ENCODE measurements around the gene NDRG4.

NDRG4 gene, protein sequence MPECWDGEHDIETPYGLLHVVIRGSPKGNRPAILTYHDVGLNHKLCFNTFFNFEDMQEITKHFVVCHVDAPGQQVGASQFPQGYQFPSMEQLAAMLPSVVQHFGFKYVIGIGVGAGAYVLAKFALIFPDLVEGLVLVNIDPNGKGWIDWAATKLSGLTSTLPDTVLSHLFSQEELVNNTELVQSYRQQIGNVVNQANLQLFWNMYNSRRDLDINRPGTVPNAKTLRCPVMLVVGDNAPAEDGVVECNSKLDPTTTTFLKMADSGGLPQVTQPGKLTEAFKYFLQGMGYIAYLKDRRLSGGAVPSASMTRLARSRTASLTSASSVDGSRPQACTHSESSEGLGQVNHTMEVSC

DNA sequence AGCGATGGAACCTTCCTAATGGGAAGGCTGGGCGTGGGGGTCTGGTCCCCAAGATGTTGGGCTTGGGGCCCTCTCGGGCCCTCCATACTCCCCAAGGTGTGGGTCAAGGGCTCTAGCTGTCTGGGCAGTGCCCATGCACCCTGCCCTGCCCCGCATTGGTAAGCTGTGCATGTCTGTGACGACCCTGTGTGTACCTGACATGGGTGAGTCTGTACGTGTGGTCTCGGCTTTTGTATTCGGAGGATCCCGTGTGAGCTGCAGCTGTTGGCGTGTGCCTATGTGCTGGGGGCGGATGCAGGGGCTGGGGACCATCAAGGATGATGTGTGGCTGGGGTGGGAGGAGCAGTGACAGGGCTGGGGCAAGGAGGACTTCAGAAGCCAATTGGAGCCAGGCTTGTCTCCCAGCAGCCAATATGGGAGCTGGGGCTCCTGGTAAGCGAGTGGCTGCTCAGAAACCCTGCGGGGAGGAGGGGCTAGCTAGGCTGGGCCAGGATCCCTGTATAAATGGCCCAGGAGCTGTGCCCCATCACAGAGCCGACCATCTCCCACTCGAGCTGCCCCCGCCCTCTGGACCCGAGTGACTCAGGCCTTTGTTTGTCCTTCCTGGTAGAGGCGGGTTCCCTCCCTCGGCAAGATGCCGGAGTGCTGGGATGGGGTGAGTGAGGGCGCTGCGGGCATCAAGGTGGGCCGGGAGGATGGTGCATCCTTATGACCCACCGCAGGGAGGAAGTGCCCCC is at the start of gene NDRG4:
NDRG4 (plus strand) TSS at position 529 of the 737 bp plus-strand sequence; CDS start at position 635, 106 bp downstream.
- no peak for DNase-seq

DNA sequence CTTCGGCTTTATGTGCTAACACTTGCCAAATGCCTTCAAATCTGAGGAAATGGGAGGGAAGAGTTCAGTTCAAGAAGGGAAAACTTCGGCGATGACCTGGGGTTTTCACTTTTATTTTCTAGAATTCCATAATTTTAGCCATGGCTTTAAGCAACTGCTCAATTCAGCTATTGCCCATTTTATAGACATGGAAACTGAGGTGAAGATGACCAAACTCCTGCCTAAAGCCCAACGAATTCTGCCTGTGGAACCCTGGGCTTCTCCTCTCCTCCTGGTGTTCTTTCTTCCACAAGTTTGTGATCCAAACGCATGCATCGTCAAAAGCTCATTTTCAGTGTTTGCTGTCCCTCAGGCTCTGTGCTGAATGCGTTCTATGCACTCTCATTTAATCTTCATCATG is 49.4 kb upstream of the NDRG4 start:
- no peak for DNase-seq

DNA sequence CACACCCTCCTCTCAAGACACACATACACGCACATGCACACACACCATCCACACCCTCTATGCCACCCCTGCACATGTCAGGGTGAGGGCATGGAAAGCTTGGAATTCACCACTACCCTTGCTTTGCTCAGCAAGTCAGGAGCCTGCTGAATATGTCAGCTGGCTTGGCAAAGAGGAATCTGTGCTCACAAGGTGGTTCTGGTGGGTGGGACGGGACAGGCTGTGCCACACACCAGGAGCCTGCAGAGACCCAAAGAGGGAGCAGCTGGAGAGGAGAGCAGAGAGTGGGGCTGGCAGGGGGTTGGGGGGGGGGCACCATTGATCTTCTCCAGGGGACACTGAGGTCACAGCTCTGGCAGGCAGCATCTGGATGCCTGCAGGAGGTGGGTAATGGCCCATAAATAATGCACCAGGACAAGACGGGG is 48.7 kb upstream of the NDRG4 start:
- DNase-seq, result no peak

DNA sequence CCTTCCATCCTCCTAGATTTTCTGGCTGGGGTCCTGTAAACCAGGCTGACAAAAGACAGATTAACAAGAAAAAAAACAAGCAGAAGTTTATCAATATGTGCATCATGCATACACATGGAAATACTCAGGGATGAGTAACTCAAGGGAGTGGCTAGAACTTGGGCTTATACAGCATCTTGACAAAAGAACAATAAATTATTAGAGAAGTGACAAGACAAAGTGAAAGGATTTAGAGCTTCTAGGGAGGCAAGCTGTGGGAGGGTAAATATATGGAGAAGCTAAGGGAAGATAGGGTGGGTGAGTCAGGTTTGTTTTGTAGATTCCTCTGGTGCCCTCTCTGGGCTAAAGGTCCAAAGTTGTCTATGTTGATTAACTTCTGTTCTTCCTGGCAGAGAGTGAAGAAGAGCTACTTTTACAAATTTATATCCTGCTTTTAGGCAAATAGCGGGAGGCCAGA is 48.0 kb upstream of the NDRG4 start:
- DNase-seq, result no peak

DNA sequence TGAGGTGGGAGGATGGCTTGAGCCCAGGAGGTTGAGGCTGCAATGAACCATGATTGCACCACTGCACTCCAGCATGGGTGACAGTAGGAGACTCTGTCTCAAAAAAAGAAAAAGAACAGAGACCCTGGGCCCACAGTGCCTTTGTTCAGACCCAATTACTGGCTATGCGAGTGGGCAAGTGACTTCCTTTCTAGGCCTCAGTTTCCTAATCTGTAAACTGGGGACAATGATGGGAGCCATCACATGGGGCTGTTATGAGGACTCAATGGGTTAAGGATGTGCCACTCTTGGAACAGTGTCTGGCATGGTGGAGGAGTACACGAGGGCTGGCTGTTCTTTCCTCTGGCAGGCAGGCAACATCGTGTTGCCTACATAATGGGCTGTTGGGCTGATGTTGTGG is 47.3 kb upstream of the NDRG4 start:
- DNase-seq, result no peak

DNA sequence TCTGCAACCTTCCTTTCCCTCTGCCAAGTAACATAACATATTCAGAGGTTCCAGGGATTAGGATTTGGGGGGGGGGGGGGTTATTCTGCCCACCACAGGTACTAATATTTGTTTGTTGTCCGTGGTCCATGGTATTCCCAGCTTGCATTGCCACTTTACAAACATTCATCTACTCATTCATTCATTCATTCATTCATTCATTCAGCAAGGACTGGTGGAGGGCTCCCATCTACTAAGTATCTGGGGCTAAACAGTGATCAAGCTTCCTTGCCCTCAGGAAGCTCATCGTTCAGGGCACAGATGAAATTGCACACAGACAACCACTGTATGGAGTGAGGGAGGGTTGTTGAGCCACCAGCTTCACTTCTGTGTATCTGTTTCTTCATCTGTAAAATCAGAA is 45.8 kb upstream of the NDRG4 start:
- DNase-seq, result no peak

DNA sequence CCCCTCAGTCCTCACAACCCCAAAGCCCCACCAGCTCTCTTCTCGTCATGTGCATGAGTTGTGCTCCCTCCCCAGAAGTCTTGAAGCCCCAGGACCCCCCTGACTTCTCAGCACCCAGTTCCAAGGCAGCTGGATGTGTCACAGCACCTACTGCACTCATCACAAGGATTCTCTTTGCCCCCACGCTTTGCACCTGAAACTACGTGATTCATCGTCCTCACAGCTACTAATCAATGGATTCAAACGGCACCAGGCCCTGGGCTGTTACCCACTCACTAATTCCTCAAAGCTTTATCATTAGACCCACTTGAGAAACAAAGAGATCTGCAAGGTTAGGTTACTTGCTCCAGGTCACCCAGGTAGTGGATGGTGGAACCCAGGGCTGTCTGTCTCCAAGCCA is 45.1 kb upstream of the NDRG4 start:
- no peak for DNase-seq

DNA sequence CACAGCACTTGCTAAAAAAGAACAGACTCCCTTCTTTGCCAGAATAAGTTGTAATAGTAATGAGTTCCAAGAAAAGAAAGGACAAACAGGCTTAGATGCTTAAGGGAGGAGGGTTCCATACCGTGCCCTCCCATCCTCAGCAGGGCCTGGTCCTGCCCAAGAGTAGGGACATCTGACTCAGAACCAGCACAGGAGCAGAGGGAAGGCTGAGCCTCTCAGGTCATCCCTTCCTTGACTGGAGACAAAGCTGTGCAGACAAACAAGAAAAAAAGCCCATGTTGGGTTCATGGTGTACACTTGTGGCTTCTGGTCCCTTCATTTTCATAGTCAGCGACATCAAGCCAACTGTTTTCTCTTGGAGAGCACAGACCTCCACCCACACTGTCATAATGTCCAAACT is 44.2 kb upstream of the NDRG4 start:
- no peak for DNase-seq

DNA sequence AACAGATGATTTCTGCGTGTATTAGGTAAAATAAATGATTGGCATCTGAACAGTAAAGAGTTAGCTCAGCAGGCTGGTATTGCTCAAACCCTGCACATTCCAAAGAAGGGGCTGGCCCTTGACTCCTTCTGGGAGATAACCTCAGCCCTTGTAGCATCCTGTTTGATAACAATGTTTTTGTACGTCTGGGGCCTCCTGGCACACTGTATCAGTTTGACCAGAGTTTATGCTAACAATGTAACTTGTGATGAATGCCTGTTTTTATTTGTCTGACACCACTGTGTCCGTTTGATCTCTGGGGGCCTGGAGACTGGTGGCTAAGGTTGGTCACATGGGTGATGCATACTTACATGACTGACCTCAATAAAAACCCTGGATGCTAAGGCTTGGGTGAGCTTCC is 43.8 kb upstream of the NDRG4 start:
- no peak for DNase-seq

DNA sequence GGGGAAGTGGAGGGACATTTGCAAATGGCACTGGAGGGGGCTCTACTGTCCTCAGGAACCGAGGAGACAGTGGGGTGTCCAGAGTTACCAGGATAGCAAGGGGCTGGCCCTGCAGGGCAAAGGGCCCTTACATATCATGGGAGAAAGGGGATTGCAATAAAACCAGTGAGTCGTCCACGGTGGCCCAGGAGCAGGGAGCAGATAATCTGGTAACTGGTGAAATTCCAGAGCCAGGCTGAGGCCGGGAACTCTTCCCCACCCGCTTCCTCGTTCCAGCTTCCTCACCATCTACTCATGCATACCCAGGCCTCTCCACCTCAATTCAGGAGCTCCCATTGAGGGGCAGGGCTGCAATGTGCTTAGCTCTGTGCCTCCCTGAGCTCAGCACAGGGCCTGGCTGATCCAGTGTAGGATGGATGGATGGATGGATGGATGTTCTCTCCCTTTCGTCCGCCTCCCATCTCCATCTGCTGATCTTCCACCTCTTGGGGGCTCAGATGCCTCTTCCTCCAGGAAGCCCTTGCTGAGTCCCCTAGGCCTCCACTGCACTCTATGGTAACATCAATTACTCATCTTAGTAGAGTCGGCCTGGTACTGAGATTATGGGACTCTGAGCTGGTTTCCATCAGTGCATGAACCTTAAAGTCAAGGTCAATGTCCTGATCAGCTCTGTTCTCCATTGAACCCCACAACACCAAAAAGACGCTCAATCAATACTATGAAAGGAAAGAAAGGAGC is 41.2 kb upstream of the NDRG4 start:
- no peak for DNase-seq

DNA sequence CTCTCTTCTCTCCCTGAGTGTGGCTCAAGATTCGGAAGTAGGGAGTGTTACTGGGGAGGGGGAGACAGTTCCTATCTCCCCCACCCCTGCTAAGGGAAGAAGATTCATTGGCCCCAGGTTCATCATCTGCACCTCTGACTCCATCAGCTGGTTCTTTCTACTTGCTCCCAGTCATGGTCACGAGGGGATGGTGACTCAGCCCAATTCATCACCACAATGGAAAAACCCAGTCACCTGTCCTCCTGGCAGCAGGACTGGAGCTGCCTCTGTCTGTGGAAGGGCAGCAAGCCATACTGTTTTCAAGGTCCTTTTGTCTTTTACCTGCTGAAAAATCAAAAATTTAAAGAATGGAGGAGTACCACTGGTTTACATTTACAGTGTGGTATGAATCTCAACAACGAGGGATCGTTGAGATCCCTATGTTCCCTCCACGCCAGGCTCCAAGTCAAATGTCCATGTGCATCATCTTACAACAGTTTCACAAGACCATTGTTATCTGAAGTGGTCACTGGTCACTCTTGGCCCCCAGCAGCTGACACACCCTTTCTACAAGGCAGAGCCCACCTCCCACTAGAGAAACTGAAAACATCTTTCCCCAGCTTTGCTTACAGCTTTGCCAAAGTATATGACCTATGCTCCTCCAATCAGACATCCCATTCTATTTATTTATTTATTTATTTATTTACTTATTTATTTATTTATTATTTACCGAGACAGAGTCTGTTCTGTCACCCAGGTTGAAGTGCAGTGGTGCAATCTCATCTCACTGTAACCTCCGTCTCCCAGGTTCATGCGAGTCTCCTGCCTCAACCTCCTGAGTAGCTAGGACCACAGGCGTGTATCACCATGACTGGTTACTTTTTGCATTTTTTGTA is 40.4 kb upstream of the NDRG4 start:
- no peak for DNase-seq

DNA sequence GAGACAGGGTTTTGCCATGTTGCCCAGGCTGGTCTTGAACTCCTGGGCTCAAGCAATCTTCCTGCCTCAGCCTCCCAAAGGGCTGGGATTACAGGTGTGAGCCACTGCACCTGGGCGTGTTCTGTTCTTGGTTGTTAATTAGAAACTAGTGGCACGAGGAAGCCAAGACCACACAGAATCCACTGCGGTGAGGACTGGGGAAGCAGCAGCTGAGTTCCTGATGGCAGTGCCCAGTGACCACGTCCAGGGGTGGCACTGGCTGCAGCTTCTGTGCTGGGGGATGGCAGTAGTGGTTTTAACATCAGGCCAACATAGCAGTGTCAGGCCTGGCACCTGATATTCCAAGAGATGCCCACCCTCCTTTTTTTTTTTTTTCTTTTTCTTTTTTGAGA is 39.7 kb upstream of the NDRG4 start:
- no peak for DNase-seq

DNA sequence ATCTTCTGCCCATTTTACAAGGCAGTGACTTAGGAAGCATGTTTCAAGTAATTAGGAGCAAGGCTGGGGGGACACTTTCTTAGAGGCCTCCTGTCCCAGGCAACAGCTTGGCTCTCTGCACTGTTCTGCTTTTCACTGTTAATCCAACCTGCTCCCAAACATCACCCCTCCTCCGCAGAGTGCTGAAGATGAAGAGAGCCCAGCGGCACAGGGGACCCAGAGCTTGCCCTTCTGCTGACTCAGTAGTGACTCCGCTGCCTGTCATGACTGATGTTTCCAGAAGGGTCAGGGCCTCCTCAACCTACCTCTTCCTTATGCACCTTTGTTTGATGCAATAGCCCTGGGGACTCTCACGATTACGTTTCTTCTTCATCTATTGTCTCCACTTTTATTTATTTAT is 38.9 kb upstream of the NDRG4 start:
- DNase-seq, result no peak

DNA sequence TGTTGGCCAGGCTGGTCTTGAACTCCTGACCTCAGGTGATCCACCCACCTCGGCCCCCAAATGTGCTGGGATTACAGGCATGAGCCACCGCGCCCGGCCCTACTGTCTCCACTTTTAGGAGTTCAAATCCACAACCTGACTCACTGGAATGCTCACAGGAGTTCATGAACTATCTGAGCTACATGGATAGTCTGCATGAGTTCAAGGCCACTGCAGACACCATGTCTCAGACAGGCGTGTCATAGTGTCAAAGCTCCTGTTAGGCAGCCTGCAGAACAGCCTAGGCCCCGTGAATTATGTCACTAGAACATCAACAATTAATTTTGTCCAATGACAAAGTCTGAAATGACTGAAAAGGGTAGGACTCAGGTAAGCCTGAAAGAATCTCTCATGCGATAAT is 38.3 kb upstream of the NDRG4 start:
- DNase-seq, result no peak

DNA sequence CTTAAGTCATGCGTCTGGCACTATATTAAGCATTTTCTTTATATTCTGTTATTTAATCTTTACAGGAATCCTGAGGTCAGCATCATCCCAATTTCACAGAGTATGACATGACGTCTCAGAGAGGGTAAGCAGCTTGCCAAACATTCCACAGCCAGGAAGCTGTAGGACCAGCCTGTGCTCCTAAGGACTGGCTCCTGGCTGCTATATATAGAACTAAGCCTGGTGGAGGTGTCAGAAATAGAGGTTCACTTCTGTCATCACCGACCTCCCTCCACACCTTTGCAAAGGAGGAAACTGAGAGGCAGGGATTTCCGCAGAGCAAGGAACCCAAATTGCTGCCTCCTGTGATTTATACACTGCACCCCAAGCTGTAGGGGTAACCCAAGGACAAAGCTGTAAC is 37.9 kb upstream of the NDRG4 start:
- DNase-seq, result no peak

DNA sequence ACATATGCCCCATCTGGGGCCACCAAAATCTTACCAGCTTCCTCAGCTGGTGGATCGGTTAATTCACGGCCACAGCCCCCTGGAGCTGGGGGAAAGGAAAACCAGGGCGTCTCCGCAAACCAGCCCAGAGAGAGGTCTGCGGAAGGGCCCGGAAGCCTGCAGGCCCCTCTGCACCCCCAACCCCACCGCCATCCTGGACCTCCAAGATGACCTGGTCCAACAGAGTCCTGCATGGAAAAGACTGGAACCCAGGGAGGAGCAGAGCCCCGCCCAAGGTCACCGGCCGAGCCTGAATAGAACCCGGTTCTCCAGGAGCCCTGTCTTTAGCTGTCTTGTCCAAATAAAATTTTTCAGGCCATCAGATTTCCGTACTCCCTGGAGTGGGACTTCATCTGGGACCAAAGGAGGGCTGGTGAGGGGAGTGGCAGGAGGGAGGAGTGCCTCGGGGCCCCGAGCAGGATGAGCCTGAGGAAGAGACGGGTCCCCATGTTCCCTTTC is 37.4 kb upstream of the NDRG4 start:
- no peak for DNase-seq

DNA sequence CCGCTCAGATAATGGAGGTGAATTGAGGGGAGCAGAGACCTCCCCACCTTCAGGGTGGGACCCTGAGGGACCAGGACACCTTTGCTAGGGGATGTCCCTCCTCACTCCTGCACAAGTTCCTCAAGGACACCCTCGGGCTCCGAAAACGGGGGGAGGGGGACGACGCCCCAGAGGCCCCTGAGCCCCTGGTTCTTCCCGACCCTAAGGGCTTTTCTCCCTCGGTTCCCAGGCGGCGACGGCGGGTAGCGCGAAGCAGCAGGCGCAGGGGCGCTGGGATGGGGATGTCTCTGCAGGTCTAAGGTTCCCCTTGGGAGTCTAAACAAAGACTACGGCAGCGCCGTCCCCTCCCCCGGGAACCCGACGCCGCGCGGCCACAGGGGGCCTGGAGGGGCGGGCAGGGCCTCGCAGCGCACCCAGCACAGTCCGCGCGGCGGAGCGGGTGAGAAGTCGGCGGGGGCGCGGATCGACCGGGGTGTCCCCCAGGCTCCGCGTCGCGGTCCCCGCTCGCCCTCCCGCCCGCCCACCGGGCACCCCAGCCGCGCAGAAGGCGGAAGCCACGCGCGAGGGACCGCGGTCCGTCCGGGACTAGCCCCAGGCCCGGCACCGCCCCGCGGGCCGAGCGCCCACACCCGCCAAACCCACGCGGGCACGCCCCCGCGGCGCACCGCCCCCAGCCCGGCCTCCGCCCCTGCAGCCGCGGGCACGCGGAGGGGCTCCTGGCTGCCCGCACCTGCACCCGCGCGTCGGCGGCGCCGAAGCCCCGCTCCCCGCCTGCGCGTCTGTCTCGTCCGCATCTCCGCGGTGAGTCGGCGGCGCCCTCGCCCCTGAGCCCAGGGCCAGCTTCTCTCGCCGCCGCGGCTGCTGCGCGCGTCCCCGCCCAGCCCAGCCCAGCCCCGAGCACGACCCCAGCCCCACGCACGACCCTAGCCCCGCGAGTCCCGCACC is 36.7 kb upstream of the NDRG4 start:
- no peak for DNase-seq

DNA sequence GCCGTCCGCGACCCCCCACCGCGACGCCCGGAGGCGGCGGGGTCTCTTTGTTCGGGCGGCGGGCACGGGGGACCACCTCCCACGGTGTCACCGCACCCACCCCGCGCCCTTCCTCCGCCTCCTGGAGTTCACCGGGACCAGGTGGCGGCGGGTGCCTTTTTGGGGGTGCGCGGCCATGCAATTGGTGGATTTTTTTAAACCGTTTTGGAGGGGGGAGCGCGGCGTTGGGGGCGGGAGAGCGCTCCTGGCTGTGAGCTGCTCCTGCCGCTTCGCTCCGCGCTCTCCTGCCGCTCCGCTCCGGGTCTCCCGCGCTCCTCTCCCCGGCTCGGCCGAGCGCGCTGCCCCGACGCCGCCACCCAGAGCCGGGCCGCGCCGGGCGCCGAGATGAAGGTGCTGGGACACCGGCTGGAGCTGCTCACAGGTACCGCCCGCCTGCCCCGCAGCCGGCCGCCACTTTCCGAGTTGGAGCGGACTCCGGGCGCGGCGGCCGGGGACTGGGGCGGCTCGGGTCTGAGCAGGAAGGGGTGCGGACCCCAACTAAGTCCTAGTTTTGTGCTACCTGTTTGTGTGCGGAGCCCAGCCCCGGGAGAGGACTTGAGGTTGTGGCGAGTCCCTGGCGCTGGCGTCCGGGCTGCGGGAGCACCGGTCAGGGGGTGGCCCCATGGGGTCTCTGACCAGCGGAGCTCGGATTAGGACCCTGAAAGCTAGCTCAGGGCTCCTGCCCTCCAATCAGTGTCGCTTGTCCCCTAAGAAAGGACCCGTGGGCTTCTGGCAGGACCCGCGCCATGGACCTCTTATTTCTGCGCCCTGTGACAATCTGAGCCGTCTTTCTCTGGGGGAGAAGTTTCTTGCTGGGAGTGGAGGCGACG is 35.7 kb upstream of the NDRG4 start:
- no peak for DNase-seq

DNA sequence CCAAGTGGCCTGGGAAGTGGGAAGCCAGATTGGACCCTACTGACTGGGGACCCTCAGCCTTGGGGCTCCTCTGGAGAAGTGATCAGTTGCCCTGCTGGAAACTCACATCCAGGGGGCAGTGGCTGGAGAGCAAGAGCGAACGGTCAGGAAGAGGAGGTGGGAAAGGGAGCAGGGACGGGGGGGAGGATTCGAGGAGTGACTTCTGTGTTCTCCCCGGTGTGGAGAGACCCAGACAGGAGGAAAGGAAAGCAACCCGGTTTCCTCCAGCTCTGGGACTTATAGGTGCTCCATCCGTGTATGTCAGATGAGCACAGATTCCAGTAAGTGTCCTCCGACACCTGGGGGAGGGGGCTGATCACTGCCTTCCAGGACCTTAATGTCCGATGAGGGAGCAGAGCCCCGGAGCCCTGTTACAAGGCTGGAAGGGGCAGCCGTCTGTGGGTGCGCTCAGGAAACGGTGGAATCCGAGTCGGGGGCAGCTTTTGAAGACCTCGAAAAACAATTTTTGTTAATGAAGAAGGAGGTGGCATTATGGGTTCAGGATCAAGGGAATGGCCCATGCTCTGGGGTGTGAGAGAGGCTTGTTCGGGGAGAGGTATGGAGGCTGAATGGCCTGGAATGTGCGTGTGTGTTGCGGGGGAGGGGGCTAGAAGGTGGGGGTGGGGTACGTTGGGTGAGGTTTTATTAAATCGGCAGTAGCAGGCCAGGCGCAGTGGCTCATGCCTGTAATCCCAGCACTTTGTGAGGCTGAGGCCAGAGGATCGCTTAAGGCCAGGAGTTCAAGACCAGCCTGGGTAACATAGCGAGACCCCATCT is 34.8 kb upstream of the NDRG4 start:
- DNase-seq, result no peak
